ENCODE data around the gene OR10P1.

OR10P1 gene

DNA sequence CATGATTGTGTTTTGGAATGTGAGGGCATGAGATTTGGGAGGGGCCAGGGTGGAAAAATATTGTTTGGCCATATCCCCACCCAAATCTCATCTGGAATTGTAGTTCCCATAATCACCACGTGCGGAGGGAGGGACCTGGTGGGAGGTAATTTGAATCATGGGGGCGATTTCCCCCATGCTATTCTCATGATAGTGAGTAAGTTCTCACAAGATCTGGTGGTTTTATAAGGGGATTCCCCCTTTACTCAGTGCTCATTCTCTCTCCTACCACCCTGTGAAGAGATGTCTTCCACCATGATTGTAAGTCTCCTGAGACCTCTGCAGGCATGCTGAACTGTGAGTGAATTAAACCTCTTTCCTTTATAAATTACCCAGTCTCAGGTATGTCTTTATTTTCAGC lies 15.7 kb downstream of the OR10P1 start:
- DNase-seq (ENCODE audit: low spot score): no peak

GRCh38 chr12:55653031-55653430 lies 16.3 kb downstream of the OR10P1 start:
- no peak for DNase-seq (ENCODE audit: low spot score)

DNA sequence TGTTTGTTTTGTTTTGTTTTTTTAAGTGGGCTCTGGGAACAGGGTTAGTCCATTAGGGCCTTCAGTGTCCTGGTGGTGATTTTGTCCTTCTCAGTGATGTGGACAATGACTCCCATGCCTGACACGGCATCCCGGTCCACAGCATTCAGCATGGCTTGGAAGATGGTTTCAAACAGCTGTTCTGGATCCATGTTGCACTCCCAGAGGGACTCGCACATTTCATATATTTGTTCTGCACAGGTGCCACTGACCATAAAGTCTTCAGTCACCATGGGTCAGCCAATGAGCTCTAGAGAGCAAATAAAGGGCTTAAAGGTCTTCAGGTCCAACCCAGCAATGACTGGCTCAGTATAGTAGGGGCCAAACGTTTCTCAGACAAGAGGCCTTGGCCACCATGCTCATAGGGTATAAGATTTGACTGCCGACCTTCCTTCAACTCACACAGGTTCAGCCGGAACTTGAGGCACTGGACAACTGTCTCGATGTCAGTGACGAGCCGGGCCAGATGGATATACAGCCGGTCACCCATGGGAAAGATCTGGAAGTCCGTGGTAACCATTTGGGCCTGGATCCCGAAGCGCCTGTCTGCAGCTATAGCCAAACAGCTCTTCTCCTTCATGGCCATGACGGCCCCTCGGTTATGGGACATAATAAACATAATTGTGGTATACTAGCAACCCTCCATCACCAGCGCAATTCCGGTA lies 18.0 kb downstream of the OR10P1 start:
- DNase-seq (ENCODE audit: low spot score): no peak

DNA sequence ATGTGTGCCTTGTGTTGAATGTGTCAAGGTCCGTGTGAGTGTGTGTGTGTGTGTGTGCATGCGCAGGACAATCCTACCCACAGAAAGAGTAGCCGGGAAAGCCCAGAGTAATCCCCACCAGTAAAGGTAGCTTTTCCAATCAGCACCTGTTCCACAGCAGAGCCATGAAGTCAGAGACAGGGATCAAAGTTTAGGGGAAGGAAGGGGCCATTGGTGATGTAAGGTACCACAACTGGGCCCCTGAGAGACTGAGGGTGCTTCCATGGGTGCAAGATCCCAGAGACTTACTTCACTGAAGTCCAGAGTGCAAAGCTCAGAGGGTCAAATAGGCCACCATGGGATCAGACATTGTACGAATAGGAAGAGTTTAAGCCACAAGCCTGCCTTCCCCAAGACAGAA lies 20.5 kb downstream of the OR10P1 start:
- DNase-seq (ENCODE audit: low spot score): no peak

DNA sequence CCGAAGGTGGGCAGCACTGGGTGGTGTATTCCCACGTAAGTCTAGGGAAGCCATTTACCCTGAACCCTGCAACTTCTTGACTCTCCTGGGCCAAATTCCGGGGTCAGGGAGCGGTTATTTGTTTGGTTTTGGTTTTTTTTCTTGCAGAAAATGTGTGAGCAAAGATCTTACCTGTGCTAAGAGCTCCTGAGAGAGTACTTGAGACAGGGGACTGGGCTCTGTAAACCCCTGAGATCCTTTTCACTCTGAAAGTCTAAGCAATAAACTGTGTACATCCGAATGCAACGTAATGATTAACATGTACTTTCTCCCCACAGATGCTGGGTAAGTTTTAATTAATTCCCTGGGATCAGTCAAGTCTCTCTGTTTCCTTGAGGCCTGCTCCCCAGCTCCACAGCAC lies 21.5 kb downstream of the OR10P1 start:
- DNase-seq (ENCODE audit: low spot score): no peak

- DNase-seq (ENCODE audit: low spot score): no peak
These were observed 22.1 kb downstream of the OR10P1 start for GRCh38 chr12:55658635-55659391.

DNA sequence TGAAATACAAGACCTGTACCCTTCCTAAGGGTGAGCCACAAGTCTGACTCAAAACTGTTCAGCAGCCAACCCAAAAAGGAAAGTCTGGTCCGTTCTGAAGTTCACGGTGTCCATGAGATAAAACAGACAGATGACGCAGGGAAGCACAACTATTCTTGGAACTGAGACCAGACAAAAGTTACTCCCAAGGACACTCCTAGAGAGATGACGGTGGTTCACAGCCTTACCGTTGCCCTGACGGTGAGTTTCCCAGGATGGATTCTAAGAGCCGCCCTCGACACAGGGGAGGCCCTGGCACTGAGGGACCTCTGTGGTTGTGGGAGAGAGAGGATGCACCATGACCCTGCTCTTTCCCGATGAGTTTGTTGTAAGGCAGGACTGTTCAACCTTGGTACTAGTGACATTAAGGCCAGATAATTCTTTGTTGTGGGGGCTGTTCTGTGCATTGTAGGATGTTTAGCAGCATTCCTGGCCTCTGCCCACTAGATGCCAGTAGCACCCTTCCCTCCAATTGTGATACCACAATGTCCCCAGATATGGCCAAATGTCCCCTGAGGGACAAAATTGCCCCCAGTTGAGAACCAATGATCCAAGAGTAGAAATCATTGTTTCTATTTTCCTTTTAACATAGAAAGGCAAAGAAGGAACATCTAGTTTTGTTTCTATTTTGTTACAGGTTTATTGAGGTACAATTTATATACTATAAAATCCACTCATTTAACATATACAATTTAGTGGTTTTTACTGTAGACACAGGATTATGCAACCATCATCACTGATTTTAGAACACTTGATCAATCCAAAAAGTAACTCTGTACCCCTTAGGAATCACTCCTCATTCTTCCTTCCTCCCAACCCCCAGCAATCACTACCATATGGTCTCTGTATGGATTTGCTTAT lies 23.0 kb downstream of the OR10P1 start:
- DNase-seq (ENCODE audit: low spot score): no peak

GRCh38 chr12:55663391-55663790 lies 26.7 kb downstream of the OR10P1 start:
- DNase-seq (ENCODE audit: low spot score): no peak

DNA sequence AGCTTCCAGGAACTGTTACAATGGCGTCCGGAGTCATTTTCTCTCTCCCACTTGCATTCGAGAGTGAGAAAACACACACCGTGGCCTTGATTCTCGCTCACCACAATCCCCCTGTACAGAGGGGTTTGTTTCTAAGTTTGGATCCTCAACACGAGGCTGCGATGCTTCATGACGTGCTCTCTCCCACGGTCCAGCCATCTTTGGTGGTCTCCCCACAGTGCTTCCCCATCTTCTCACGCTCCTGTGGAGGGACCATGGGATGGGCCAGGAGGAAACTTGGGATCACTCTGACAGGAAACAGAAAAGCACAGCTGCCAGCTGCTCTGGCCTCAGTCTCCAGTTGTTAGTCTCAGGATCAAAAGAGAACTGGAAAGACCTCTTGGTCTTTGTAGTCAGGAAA lies 28.1 kb downstream of the OR10P1 start:
- no peak for DNase-seq (ENCODE audit: low spot score)

GRCh38 chr12:55666508-55666907 lies 29.8 kb downstream of the OR10P1 start:
- no peak for DNase-seq (ENCODE audit: low spot score)

DNA sequence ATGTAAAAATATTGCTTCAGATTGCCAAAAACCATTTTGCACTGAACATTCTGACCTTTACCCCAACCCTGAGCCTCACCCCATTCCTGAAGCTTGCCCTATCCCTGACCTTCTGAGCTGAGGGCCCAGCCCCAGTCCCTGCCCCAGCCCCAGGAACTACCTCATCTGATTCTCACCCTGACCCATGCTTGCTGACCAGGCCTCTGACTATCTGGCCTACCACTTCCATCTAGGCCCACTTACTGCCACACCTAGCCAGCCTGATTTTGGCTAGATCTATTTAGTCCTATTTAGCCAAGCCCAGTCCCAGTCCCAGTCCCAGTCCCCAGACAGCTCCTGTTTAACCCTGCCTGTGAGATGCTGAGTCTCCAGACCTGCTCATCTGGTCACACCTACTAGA lies 33.6 kb downstream of the OR10P1 start:
- DNase-seq (ENCODE audit: low spot score): no peak

DNA sequence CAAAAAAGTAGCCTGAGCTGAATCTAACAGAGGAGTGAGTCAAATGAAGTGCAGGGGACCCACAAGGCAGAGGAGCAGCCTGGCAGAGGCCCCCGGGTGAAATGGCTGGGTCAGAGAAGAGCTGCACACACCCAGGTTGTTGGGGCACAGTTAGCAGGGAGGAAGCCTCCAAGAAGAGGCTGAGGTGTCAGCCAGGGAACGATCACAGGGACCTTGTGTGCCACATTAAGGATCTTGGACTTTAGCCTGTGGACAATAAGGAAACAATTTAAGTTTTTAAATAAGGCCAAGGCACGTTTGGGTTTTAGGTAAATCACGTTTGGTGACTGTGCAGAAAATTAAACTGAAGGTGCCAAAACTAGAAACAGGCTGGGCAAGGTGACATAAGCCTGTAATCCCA lies 35.1 kb downstream of the OR10P1 start:
- DNase-seq (ENCODE audit: low spot score): no peak

GRCh38 chr12:55673638-55674037 lies 36.9 kb downstream of the OR10P1 start:
- peak; percentile 42 for DNase-seq (ENCODE audit: low spot score)

DNA sequence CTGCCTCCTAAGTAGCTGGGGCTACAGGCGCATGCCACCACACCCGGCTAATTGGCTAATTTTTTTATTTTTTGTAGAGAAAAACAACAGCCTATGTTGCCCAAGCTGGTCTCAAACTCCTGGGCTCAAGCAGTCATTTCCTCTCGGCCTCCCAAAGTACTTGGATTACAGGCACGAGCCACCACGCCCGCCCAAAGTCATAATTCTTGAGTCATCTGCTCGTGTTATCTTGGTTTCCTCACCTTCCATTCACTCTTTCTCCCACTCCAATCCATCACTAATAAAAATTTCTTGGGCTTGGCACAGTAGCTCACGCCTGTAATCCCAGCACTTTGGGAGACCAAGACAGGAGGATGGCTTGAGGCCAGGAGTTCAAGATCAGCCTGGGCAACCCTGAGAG lies 39.0 kb downstream of the OR10P1 start:
- no peak for DNase-seq (ENCODE audit: low spot score)

- DNase-seq (ENCODE audit: low spot score): no peak
These were observed 40.0 kb downstream of the OR10P1 start for GRCh38 chr12:55676707-55677106.

DNA sequence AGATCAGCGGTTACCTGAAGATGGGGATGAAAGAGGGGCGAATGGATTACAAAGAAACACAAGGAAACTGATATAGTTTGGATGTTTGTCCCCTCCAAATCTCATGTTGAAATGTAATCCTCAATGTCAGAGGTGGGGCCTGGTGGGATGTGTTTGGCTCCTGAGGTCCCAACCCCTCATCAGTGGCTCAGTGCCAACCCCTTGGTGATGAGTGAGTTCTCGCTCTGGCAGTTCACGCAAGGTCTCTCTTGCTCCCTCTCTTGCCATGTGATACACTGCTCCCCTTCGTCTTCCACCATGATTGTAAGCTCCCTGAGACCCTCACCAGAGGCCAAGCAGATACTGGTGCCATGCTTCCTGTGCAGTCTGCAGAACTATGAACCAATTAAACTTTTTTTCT lies 43.0 kb downstream of the OR10P1 start:
- DNase-seq (ENCODE audit: low spot score): no peak

DNA sequence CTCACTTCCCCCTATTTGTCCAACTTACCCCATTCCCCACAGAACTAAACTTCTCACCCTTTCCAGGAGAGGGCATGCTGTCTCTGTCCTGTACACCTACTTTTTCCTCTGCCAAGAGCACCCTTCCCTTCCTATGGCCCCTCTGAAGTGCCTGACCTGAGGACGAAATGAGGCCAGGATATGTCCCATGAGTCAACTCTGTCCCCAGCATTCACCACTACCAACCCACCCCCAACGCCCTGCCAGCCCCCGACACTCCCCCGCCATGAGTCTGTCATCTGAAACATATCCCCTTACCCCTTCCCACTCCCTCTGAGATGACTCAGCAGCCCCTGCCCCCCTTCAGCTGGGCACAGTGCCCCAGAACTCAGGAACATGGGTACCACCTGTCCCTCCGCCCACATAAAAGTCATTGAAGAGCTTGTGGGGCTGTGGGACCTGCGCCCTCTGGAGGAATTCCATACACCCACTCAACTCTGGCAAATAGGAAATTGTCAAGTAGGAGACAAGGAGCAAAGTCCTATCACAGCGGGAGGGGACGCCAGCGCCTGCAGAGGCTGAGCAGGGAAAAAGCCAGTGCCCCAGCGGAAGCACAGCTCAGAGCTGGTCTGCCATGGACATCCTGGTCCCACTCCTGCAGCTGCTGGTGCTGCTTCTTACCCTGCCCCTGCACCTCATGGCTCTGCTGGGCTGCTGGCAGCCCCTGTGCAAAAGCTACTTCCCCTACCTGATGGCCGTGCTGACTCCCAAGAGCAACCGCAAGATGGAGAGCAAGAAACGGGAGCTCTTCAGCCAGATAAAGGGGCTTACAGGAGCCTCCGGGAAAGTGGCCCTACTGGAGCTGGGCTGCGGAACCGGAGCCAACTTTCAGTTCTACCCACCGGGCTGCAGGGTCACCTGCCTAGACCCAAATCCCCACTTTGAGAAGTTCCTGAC lies 44.7 kb downstream of the OR10P1 start:
- no peak for DNase-seq (ENCODE audit: low spot score)

DNA sequence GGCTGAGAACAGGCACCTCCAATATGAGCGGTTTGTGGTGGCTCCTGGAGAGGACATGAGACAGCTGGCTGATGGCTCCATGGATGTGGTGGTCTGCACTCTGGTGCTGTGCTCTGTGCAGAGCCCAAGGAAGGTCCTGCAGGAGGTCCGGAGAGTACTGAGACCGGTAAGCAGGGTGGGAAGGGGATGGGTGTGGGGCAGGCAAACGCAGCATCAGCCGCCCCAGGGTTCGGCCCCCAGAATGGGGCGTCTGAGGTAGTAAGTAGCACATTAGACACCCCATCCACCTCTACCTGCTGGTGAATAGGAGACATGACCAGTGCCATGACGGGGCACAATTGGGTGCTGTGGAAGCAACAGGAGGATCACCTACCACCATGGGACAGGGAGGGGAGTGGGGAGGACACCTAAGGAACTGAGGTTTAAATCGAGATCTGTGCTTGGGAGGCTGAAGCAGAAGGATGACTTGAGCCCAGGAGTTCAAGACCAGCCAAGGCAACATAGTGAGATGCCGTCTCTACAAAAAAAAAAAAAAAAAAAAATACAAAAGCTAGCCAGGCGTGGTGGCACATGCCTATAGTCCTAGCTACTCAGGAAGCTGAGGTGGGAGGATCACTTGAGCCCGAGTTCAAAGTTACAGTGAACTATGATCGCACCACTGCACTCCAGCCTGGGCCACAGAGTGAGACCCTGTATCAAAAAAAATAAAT lies 45.5 kb downstream of the OR10P1 start:
- no peak for DNase-seq (ENCODE audit: low spot score)

DNA sequence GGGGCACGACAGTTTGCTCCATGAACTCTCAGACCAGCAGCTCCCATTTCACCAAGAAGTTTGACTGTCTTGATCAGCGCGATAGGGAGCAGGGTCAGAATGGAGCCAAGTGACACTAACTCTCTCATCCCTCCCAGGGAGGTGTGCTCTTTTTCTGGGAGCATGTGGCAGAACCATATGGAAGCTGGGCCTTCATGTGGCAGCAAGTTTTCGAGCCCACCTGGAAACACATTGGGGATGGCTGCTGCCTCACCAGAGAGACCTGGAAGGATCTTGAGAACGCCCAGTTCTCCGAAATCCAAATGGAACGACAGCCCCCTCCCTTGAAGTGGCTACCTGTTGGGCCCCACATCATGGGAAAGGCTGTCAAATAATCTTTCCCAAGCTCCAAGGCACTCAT lies 47.0 kb downstream of the OR10P1 start:
- no peak for DNase-seq (ENCODE audit: low spot score)

DNA sequence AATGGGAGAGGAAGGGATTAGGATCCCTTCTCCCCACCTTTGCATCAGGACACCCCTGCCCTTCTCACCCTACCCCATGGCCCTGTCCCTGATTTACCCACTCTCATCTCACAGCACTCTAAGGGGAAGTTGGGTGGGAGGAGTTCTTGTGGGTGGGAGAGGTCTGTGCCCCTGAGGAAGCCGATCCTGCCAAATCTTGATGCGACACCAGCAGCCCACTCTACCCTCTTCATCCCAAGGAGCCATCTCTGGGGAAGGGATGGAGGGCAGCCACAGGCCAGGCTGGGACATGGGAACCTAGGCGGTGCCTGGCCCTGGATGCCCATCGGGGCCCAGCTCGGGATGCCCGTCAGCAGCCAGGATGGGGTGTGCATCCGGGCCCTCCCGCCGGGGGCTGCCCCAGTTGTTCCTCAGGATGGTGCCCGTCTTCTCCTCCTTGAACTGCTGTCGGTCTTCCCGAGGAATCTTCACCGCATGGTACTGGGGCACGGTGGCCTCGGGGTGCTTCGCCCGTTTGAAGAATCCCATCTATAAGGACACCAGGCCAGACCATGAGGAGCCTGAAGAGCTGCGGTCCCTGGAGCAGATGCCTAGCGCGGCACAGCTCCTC lies 48.2 kb downstream of the OR10P1 start:
- no peak for DNase-seq (ENCODE audit: low spot score)

- no peak for DNase-seq (ENCODE audit: low spot score)
These were observed 49.0 kb downstream of the OR10P1 start for GRCh38 chr12:55685671-55686070.

All from germinal center (tissue), 1 donor.